Vagina (tissue), 2 donors: ENCODE measurements around the gene ANKLE2. TPM values are rescaled to one million over a fixed set of nuclear protein-coding genes. Genes with fewer than 3 reads are reported as not detected.
"Not testable (repeated sequence)": the region's sequence is repeated elsewhere in the genome, so short reads cannot be mapped to it uniquely, and the experiment has no call there.

Experiments used
- DNase-seq, 2 donors: peaks; one replicate each; pipeline ENCODE4 v3.0.0-alpha.2; 2017; ENCODE audit errors: extremely low spot score in 2 of 2
- H3K27ac ChIP-seq: fragments of 200-600 bp; sonication (generic); one replicate; pipeline ENCODE4 v1.5.1; 2019
- H3K27me3 ChIP-seq: fragments of 200-600 bp; sonication (generic); one replicate; pipeline ENCODE4 v1.5.1; 2019
- H3K36me3 ChIP-seq, 2 donors: fragments of 200-600 bp; sonication (generic); one replicate each; pipeline ENCODE4 v1.5.1; 2017 to 2019
- H3K4me1 ChIP-seq: fragments of 200-600 bp; sonication (generic); one replicate; pipeline ENCODE4 v1.5.1; 2019
- H3K4me3 ChIP-seq, 2 donors: fragments of 200-600 bp; sonication (generic); 1 replicate in 1 of 2; 2 replicates in 1 of 2; pipeline ENCODE4 v1.5.1; 2016 to 2019
- H3K9me3 ChIP-seq: fragments of 200-600 bp; sonication (generic); one replicate; pipeline ENCODE4 v1.5.1; 2019
- POLR2A ChIP-seq, 2 donors: fragments of 450-650 bp; IDR thresholded peaks; one replicate each; pipeline ENCODE4 v1.6.1; 2017; ENCODE audit warnings: antibody characterized with exemption in 2 of 2, mild to moderate bottlenecking in 2 of 2, moderate library complexity in 2 of 2
- POLR2AphosphoS5 ChIP-seq, 2 donors: sonication (generic); formaldehyde crosslinking; IDR thresholded peaks; one replicate each; pipeline ENCODE4 v1.9.0; 2017; ENCODE audit warnings: antibody characterized with exemption in 2 of 2, mild to moderate bottlenecking in 2 of 2, low read depth in 1 of 2; ENCODE audit not compliant: insufficient read depth in 1 of 2
- intact Hi-C: fragments of 100-400 bp; cut with DNase I; formaldehyde crosslinking; loops from one replicate; pipeline ENCODE4 v1.15.1; 2023
- total RNA-seq: library from RNA; depleted of rRNA; stranded (reverse); fragments of >200 nt; gene quantifications from one replicate; pipeline ENCODE4 v1.2.3, GENCODE V29; 2016
- TF ChIP-seq, protein P1 (sequence below), 3 experiments: fragments of 450-650 bp in 2 of 3; fragments of 200-600 bp in 1 of 3; sonication (generic) in 1 of 3; IDR thresholded peaks; one replicate each; pipeline ENCODE4 v1.5.1; 2017 to 2019; ENCODE audit warnings: antibody characterized with exemption in 3 of 3, mild to moderate bottlenecking in 2 of 3, moderate library complexity in 2 of 3

Gene ANKLE2
- total RNA-seq, 1 donor from 2014 or later: 63.1 TPM

DNA sequence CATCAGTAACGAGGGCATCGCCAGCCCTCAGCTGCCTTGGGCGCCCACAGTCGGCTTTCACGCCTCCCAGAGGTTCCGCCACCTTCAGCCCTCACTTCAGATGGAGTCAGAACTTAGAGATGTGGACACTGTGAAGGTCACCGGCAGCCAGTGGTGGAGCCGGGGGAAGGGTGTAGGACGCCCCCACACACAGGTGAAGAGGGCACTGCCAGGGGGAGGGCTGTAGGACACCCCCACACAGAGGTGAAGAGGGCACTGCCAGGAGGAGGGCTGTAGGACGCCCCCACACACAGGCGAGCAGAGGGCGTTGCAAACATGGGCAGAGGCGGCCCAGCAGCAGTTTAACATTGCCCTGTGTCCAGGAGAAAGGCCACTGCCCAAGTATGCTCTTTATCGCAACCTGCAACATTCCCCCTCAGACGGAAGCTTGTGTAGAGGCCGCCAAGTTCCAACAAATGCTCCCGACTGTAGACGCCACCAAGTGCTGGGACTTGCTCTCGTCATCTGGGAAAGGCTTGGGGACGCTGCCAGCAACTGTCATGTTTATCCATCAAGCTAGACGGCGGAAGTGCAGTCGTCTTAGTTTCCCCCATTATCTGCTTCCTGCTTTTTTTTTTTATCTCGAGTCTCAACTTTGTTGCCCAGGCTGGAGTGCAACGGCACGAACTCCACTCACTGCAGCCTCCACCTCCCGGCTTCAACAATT is 4.9 kb upstream of the ANKLE2 start:
- no peaks in the 10 kb centered on the region for H3K9me3 ChIP-seq
- H3K27ac ChIP-seq: no peak overlapping the region
- H3K4me1 ChIP-seq: peaks cover 16% of the 10 kb centered on the region
- peaks cover 0 to 7% of the 10 kb centered on the region in 2 donors for H3K36me3 ChIP-seq
- TF ChIP-seq POLR2AphosphoS5 (IDR thresholded peaks at IDR 0.05; ENCODE audit: insufficient read depth in 1 of 2, low read depth in 1 of 2) (no peak), POLR2A (IDR thresholded peaks at IDR 0.05) (no peak)
- TF ChIP-seq, protein P1, sequence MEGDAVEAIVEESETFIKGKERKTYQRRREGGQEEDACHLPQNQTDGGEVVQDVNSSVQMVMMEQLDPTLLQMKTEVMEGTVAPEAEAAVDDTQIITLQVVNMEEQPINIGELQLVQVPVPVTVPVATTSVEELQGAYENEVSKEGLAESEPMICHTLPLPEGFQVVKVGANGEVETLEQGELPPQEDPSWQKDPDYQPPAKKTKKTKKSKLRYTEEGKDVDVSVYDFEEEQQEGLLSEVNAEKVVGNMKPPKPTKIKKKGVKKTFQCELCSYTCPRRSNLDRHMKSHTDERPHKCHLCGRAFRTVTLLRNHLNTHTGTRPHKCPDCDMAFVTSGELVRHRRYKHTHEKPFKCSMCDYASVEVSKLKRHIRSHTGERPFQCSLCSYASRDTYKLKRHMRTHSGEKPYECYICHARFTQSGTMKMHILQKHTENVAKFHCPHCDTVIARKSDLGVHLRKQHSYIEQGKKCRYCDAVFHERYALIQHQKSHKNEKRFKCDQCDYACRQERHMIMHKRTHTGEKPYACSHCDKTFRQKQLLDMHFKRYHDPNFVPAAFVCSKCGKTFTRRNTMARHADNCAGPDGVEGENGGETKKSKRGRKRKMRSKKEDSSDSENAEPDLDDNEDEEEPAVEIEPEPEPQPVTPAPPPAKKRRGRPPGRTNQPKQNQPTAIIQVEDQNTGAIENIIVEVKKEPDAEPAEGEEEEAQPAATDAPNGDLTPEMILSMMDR (IDR thresholded peaks at IDR 0.05): no peak
- H3K4me3 ChIP-seq: no peak overlapping the region
- H3K27me3 ChIP-seq: no peaks in the 10 kb centered on the region
- intact Hi-C loops: no loop called here
- no peak for DNase-seq

DNA sequence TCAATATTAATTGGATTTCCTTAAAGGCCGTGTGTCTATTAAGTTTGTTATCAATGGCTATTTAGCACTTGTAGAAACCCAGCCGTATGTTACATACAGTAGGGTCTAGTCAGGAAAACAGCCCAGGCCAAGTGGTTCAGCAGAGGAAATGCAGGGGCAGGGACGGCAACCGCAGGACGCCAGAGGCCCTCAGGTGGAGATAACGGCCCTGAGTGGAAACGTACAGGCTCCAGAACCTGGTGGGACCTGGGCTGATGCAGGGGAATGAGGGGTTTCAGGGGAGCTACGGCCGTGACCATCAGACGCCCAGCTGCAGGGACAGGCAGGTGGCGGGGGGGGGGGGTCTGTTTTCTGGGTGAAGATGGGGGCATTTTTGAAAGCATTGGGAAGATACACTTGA is 3.7 kb upstream of the ANKLE2 start:
- intact Hi-C loops: no loop called here
- H3K27ac ChIP-seq: no peak overlapping the region
- no peak overlapping the region for H3K4me3 ChIP-seq
- no peak for TF ChIP-seq POLR2AphosphoS5 (IDR thresholded peaks at IDR 0.05; ENCODE audit: insufficient read depth in 1 of 2, low read depth in 1 of 2)
- TF ChIP-seq POLR2A (IDR thresholded peaks at IDR 0.05): no peak
- TF ChIP-seq, protein P1 (IDR thresholded peaks at IDR 0.05): no peak
- no peak for DNase-seq
- H3K27me3 ChIP-seq: no peaks in the 10 kb centered on the region
- H3K36me3 ChIP-seq: no peaks in the 10 kb centered on the region
- peaks cover 24% of the 10 kb centered on the region for H3K4me1 ChIP-seq
- no peaks in the 10 kb centered on the region for H3K9me3 ChIP-seq

DNA sequence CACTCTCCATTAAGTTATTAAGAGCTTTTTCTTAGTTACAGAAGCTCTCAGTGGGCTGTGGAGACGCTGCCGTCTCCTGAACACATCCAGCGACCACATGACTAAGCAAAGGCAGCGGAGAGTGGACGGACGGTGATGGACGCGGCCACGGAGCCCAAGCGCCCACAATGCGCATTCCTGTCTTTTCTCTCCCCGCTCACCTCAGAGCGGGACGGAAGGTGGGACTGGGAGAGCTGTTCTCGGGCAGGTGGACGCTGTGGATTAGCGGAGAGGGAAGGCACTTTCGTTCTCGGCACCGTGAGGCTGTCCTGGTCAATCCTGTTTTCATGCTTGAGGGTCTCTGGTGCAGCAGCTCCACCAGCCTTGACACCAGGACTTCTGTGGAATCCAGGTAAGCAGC is 2.6 kb upstream of the ANKLE2 start:
- TF ChIP-seq, protein P1 (IDR thresholded peaks at IDR 0.05): no peak
- TF ChIP-seq POLR2A (IDR thresholded peaks at IDR 0.05) (no peak), POLR2AphosphoS5 (IDR thresholded peaks at IDR 0.05; ENCODE audit: insufficient read depth in 1 of 2, low read depth in 1 of 2) (no peak)
- intact Hi-C loops: loop anchor here (5.0 kb wide), 1 partner anchor 143 kb away; no protein-coding TSS in a partner anchor
- H3K4me1 ChIP-seq: peaks cover 35% of the 10 kb centered on the region
- H3K27me3 ChIP-seq: no peaks in the 10 kb centered on the region
- no peak overlapping the region for H3K27ac ChIP-seq
- no peaks in the 10 kb centered on the region for H3K36me3 ChIP-seq
- no peak overlapping the region for H3K4me3 ChIP-seq
- DNase-seq: no peak
- H3K9me3 ChIP-seq: no peaks in the 10 kb centered on the region

DNA sequence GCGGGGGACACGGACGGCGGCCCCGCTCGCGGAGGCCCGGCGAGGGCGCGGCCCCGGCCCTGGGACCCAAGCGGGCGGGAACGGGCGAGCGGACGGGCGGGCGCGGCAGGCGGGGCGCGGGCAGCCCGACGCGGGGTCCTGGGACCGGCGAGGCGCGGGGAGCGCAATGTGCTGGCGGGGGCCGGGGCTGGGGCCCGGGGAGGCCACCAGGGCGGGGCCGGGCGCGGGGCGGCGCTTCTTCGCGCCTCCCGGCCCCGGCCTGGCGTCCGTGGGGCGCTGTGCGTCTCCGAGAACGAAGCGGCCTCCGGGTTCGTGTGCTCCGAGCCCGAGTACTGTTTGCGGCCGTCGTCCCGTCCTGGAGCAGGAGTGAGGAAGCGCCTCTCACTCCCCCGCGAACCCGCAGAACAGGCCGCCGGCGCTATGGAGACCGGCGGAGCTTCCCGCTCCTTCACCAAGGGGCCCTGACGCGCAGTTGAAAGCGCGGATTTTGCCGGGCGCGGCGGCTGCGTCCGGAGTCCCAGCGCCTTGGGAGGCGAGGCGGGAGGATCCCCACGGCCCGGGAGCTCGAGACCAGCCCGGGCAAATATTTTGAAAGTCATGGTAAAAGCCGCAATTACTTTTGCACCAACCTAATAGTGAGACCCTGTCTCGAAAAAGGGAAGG is 420 bp upstream of the ANKLE2 start:
- peak overlapping the region; percentile 78 to 98 for H3K4me3 ChIP-seq
- TF ChIP-seq, protein P1 (IDR thresholded peaks at IDR 0.05): no peak
- TF ChIP-seq POLR2AphosphoS5 (IDR thresholded peaks at IDR 0.05; ENCODE audit: insufficient read depth in 1 of 2, low read depth in 1 of 2) (peak in 1 of 2 donors; percentile 82), POLR2A (IDR thresholded peaks at IDR 0.05) (peak in 1 of 2 donors; percentile 55)
- no peaks in the 10 kb centered on the region for H3K9me3 ChIP-seq
- intact Hi-C loops: loop anchor here (2.0 to 5.0 kb wide), 2 partner anchors 67 to 145 kb away; partner anchors contain the start of gene GOLGA3
- peaks cover 31% of the 10 kb centered on the region for H3K4me1 ChIP-seq
- DNase-seq: no peak
- H3K27me3 ChIP-seq: no peaks in the 10 kb centered on the region
- H3K36me3 ChIP-seq: no peaks in the 10 kb centered on the region
- peak overlapping the region; percentile 94 for H3K27ac ChIP-seq

DNA sequence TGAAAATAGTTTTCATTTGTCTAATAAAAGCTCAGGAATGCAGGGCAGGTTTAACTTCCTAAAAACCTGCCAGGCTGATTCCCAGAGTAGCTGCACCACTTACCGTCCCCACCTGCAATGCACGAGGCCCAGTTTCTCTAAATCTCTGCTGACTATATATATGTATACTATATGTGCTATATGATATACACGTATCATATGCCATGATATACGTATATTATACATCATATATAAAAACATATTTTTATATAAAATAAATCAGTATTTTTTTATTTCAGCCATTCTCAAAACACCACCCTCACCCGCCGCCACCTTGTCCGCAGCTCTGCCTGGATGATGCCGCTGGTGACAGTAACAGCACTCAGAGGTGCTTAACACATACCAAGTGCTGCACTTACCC is 2.3 kb downstream of the ANKLE2 start:
- Histone ChIP-seq H3K36me3 (peaks cover 0 to 5% of the 10 kb centered on the region in 2 donors), H3K4me3 (no peak overlapping the region), H3K4me1 (peaks cover 31% of the 10 kb centered on the region), H3K9me3 (no peaks in the 10 kb centered on the region), H3K27me3 (no peaks in the 10 kb centered on the region), H3K27ac (no peak overlapping the region)
- TF ChIP-seq, protein P1 (IDR thresholded peaks at IDR 0.05): no peak
- TF ChIP-seq POLR2AphosphoS5 (IDR thresholded peaks at IDR 0.05; ENCODE audit: insufficient read depth in 1 of 2, low read depth in 1 of 2) (no peak), POLR2A (IDR thresholded peaks at IDR 0.05) (no peak)
- intact Hi-C loops: no loop called here
- DNase-seq: no peak

DNA sequence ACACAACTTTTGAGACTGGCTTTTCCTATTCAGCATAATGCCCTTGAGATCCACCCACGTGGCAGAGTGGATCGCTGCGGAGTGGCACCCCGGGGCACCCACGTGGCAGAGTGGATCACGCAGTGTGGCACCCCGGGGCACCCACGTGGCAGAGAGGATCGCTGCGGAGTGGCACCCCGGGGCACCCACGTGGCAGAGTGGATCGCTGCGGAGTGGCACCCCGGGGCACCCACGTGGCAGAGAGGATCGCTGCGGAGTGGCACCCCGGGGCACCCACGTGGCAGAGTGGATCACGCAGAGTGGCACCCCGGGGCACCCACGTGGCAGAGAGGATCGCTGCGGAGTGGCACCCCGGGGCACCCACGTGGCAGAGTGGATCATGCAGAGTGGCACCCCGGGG is 2.8 kb downstream of the ANKLE2 start:
- H3K9me3 ChIP-seq, H3K4me3 ChIP-seq, H3K27ac ChIP-seq, intact Hi-C loops, H3K27me3 ChIP-seq, DNase-seq: not testable (repeated sequence)
- peaks cover 31% of the 10 kb centered on the region for H3K4me1 ChIP-seq
- H3K36me3 ChIP-seq: peaks cover 0 to 10% of the 10 kb centered on the region in 2 donors
